ENCODE data around the gene RGS11. TPM values are rescaled to one million over a fixed set of nuclear protein-coding genes. Genes with fewer than 3 reads are reported as not detected.

The RGS11 gene
- total and polyA plus RNA-seq, 2 of the 4 experiments (the other 2 are of a cell fraction) = under 0.01 to 0.48 TPM

DNA sequence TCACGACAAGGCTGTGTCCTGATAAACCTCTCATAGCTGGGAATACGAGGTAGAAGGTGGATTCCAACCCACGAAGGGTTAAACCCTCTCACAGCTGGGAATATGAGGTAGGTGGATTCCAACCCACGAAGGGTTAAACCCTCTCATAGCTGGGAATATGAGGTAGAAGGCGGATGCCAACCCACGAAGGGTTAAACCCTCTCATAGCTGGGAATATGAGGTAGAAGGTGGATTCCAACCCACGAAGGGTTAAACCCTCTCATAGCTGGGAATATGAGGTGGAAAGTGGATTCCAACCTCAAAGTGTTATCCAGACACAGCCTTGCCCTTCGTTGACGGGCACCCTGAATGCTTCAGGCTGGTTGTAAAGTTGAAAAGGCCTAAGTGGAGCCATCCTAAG, 45.8 kb upstream of the RGS11 start:
- no peak overlapping the region for H3K56ac ChIP-seq (ENCODE audit: extremely low read depth, insufficient read depth, low read length)
- ATAC-seq (ENCODE audit: low read depth) = no peak; the same call in 1 of the 2 replicates
- no TSS peak for BruUV-seq (replicated peaks)
- H2AK9ac ChIP-seq (replicated peaks; ENCODE audit: low read depth, low read length, poor library complexity) = no peak overlapping the region
- in situ Hi-C loops (cut with MboI; ENCODE audit: low sequenced_read_pairs) (no loop called here), intact Hi-C loops (cut with micrococcal nuclease) (no loop called here), dilution Hi-C loops (cut with HindIII; ENCODE audit: low sequenced_read_pairs, unreplicated experiment) (no loop called here)
- ChIA-PET POLR2A (ENCODE audit: unreplicated experiment) (no interaction called here), CTCF (no interaction called here)
- no peak overlapping the region for H3K9ac ChIP-seq (ENCODE audit: low read depth, low read length)
- H4K5ac ChIP-seq (ENCODE audit: low read depth, low read length) = no peak overlapping the region
- H2AK5ac ChIP-seq (ENCODE audit: low read depth, low read length) = no peak overlapping the region
- H3K23ac ChIP-seq (ENCODE audit: low read depth, low read length) = no peak overlapping the region
- H2BK15ac ChIP-seq (ENCODE audit: low read depth, low read length) = no peak overlapping the region
- no peak overlapping the region for H3K27ac ChIP-seq (ENCODE audit: insufficient read depth, low read length)
- no peak overlapping the region for H3K4me2 ChIP-seq (ENCODE audit: low read depth, low read length)
- no peak for DNase-seq
- H3K36me3 ChIP-seq (ENCODE audit: control insufficient read depth, insufficient read depth, low read length) = peaks cover 8% of the 10 kb centered on the region
- no CpG with 5 or more reads among the region's 9 CpGs for WGBS, 2 experiments (ENCODE audit: extremely low coverage in 2 of 2, insufficient read length in 1 of 2)
- TF ChIP-seq BHLHE40 (IDR thresholded peaks at IDR 0.05; ENCODE audit: low read depth, low read length) (no peak), NFE2L2 (IDR thresholded peaks at IDR 0.05; ENCODE audit: low read depth, low read length) (no peak), RAD21 (IDR thresholded peaks at IDR 0.05; ENCODE audit: low read length) (no peak), POLR2A (IDR thresholded peaks at IDR 0.05; ENCODE audit: low read depth, low read length) (no peak), MAFK (IDR thresholded peaks at IDR 0.05; ENCODE audit: low read depth, low read length) (no peak), MAZ (IDR thresholded peaks at IDR 0.05; ENCODE audit: borderline replicate concordance, low read depth, low read length) (no peak), CEBPB (IDR thresholded peaks at IDR 0.05; ENCODE audit: low read depth, low read length) (no peak), CHD1 (IDR thresholded peaks at IDR 0.05; ENCODE audit: low read depth, low read length) (no peak), SMC3 (IDR thresholded peaks at IDR 0.05; ENCODE audit: low read depth, low read length) (no peak), RFX5 (IDR thresholded peaks at IDR 0.05; ENCODE audit: low read depth, low read length) (no peak), MXI1 (IDR thresholded peaks at IDR 0.05; ENCODE audit: borderline replicate concordance, low read depth, low read length) (no peak), RCOR1 (IDR thresholded peaks at IDR 0.05; ENCODE audit: insufficient replicate concordance, low read length) (no peak), FOS (IDR thresholded peaks at IDR 0.05; ENCODE audit: low read depth, low read length) (no peak)
- TF ChIP-seq, protein P1, sequence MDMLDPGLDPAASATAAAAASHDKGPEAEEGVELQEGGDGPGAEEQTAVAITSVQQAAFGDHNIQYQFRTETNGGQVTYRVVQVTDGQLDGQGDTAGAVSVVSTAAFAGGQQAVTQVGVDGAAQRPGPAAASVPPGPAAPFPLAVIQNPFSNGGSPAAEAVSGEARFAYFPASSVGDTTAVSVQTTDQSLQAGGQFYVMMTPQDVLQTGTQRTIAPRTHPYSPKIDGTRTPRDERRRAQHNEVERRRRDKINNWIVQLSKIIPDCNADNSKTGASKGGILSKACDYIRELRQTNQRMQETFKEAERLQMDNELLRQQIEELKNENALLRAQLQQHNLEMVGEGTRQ (IDR thresholded peaks at IDR 0.05; ENCODE audit: low read depth, low read length) = no peak
- TF ChIP-seq, protein P2, sequence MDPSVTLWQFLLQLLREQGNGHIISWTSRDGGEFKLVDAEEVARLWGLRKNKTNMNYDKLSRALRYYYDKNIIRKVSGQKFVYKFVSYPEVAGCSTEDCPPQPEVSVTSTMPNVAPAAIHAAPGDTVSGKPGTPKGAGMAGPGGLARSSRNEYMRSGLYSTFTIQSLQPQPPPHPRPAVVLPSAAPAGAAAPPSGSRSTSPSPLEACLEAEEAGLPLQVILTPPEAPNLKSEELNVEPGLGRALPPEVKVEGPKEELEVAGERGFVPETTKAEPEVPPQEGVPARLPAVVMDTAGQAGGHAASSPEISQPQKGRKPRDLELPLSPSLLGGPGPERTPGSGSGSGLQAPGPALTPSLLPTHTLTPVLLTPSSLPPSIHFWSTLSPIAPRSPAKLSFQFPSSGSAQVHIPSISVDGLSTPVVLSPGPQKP (IDR thresholded peaks at IDR 0.05; ENCODE audit: borderline replicate concordance, low read depth, low read length) = no peak
- TF ChIP-seq, protein P3, sequence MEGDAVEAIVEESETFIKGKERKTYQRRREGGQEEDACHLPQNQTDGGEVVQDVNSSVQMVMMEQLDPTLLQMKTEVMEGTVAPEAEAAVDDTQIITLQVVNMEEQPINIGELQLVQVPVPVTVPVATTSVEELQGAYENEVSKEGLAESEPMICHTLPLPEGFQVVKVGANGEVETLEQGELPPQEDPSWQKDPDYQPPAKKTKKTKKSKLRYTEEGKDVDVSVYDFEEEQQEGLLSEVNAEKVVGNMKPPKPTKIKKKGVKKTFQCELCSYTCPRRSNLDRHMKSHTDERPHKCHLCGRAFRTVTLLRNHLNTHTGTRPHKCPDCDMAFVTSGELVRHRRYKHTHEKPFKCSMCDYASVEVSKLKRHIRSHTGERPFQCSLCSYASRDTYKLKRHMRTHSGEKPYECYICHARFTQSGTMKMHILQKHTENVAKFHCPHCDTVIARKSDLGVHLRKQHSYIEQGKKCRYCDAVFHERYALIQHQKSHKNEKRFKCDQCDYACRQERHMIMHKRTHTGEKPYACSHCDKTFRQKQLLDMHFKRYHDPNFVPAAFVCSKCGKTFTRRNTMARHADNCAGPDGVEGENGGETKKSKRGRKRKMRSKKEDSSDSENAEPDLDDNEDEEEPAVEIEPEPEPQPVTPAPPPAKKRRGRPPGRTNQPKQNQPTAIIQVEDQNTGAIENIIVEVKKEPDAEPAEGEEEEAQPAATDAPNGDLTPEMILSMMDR (conservative IDR thresholded peaks at IDR 0.05; ENCODE audit: low read depth, low read length) = no peak
- H2BK120ac ChIP-seq (ENCODE audit: low read depth, low read length) = no peak overlapping the region
- no peak overlapping the region for H2AFZ ChIP-seq (replicated peaks; ENCODE audit: low read length, poor library complexity)
- H3K4me1 ChIP-seq (ENCODE audit: control insufficient read depth, insufficient read depth, low read length) = no peaks in the 10 kb centered on the region
- peaks cover 38 to 76% of the 10 kb centered on the region in 2 experiments for H3K79me1 ChIP-seq (ENCODE audit: low read depth in 1 of 2, low read length in 2 of 2)
- H3K14ac ChIP-seq (replicated peaks; ENCODE audit: low read depth, low read length) = no peak overlapping the region
- peaks cover 15% of the 10 kb centered on the region for H3K9me1 ChIP-seq (ENCODE audit: insufficient read depth, low read length)
- no peak overlapping the region for H3K4ac ChIP-seq (ENCODE audit: low read depth, low read length)
- H3K9me3 ChIP-seq (ENCODE audit: control insufficient read depth, insufficient read depth, low read length) = no peaks in the 10 kb centered on the region
- no peak overlapping the region for H4K91ac ChIP-seq (ENCODE audit: insufficient read depth, low read depth, low read length)
- H3K4me3 ChIP-seq (ENCODE audit: insufficient read depth, low read depth, low read length) = no peak overlapping the region
- H2BK5ac ChIP-seq (ENCODE audit: low read depth, low read length, poor library complexity, severe bottlenecking) = no peak overlapping the region
- no peak overlapping the region for H3K18ac ChIP-seq (ENCODE audit: low read depth, low read length)
- H4K20me1 ChIP-seq (ENCODE audit: insufficient read depth, low read length) = peaks cover 82% of the 10 kb centered on the region
- no peak overlapping the region for H2BK20ac ChIP-seq (ENCODE audit: low read depth, low read length)
- no peaks in the 10 kb centered on the region for H3K27me3 ChIP-seq (ENCODE audit: control insufficient read depth, insufficient read depth, low read length)
- no peak overlapping the region for H4K8ac ChIP-seq (ENCODE audit: low read depth in 2 of 2, low read length in 2 of 2)
